ENCODE results near the gene OR2B2.

- no peak for TF ChIP-seq CTCF (IDR thresholded peaks at IDR 0.05; ENCODE audit: low read length)
- TF ChIP-seq EZH2 (optimal IDR thresholded peaks at IDR 0.05; ENCODE audit: low read depth, low read length): no peak
Measured at GRCh38 chr6:27931209-27931608, 19.0 kb upstream of the OR2B2 start.

Data from MM.1S (cell line).